Stimulated activated CD8-positive, alpha-beta memory T cell treated with anti-CD3 and anti-CD28 coated beads, Interleukin-4, amount 100 ng/mL, for 48 hours (primary cell): ENCODE results near the gene NPAS2.

Experiments
- DNase-seq: peaks from one replicate; pipeline ENCODE4 v3.0.0-alpha.2; 2020

The NPAS2 gene

DNA sequence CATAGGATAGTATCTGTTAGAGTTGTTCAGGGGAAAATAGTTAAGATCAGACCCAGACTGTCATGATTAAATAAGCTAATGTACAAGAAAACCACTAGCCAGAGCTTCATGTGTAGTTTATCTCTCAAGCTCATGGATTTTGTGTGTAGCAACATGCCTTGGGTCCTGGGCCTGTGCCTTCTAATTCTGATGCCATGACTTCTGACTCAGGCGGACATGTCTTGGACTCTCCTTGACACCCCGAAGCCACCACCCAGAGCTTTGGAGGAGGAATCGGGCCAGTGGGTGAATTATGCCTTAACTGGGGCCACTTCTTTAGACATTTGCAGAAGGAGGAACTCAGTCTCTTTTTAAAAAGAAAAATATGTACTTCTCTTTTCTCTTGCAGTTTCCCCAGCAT lies 68.7 kb downstream of the NPAS2 start:
- DNase-seq, result no peak

DNA sequence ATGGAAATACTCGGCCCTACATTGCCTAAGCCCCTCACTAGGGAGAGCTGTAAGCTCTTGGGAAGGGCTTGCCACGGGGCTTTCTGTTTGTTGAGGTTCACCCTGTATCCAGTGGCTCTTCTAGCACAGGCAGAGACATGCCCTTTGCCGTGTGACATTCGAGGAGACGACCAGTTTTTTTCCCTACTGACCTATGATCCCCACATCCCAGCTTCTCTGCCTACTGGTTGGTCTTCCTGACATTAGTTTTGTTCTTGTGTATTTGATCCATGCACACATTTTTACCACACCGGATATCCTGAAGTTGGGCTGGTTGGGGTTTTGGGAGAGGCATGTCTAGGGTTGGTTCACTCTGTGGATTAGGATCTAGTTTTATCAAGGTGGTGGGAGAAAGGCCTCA lies 69.3 kb downstream of the NPAS2 start:
- DNase-seq, result no peak

DNA sequence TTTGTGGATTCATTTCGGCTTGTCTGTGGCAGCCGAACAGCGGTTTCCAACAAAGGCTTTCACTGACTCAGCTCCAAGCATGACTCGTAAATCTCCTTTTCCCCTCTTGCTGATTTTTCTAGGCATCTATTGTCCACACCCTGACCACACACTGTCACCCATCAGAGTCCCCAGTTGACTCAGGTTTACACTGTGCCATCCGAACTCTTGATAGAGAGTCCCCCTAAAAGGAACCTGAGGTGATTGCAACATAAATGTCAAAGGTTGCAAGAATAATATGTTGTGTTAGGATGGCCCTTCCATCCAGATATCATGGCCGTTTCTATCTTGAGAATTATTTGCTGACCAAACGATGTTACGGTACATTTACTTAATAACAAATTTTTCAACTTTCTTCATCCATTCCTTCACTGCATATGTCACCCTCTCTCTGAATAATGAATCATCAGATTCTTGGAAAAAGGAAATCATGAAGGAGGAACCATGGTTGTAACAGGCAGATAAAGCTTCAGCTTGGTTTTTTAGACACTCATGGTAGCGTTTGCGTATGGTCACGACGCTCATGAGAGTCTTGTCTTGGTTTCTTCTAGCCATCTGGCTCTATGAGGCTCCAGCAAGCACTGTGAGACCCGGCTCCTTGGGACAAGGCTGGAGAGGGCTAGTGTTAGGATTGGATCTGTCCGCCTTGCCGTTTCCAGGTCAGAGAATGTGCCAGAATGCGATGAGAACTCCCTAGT lies 72.1 kb downstream of the NPAS2 start:
- no peak for DNase-seq

DNA sequence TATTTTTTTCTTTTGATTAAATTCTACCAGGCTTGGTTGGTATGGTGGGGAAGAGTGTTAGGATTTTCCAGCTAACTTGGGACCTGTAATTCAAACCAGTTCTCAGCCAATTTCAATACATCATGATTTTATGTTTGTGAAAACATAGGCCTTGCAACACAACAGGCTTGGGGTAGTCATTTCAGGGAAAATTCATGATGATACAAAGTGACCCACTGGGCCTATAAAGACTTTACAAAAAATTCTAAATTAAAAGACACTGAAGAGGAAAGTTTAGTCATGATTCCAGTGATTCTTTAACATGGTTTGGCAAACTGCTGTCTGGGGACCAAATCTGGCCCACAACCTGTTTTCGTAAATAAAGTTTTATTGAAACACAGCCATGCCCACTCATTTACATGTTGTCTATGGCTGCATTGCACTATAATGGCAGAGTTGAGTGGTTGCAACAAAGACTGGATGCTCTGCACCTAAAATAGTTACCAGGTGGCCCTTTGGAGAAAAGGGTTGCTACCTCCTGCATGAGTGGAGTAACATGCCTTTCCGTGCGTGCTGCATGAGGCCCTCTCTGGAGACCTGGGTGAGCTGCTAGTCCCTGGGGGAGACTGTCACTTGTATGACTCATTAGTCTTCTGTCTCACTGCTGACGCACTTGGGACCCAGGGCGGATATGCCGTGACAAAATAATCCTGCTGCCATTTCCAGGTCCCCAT lies 73.6 kb downstream of the NPAS2 start:
- no peak for DNase-seq

DNA sequence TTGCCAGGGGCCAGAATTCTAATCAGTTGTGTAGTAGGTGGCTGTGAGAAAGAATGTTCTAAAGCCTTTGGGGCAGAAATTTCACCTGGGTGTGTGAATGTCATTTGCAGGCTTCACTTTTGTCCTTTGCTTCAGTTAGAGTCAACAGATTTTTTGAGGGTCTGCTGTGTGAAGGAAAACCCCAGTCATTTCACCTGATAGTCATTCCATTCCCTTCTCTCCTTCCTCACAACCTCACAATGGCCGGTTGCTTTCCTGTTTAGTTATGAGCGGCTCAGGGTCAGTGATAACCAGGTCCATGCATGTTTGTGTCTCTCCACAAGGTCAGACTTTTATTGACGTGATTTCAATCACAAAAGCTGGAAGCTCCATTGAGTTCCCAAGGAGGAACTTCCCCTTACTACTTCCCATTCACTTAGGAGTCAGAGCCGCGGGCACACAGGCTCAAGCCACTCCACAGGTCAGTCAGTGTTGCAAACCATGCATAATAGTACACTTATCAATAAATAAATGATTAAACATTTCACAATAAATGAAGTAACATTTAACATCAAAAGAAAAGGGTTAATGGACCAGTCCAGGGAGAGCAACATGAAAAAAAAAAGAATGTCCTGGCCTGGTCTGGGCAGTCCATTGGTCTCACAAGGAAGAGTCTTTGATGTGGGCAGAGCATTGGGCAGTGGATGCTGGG lies 74.3 kb downstream of the NPAS2 start:
- no peak for DNase-seq

DNA sequence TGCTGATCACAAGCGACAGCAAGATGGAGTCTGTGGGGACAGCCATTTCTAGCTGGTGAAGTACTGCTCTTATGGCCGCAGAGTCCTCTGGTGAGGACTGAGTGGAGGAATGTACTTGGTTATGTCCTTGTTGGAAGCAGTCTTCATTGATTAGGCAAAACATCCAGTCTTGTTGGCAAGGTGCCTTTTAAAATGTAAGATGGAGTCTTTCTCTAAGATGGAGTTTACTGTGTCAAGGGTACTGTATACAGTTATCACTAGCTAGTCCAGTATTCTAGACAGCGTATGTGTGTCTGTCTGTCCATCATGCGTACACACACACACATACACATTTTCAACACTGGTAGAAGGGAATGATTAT lies 74.8 kb downstream of the NPAS2 start:
- no peak for DNase-seq

DNA sequence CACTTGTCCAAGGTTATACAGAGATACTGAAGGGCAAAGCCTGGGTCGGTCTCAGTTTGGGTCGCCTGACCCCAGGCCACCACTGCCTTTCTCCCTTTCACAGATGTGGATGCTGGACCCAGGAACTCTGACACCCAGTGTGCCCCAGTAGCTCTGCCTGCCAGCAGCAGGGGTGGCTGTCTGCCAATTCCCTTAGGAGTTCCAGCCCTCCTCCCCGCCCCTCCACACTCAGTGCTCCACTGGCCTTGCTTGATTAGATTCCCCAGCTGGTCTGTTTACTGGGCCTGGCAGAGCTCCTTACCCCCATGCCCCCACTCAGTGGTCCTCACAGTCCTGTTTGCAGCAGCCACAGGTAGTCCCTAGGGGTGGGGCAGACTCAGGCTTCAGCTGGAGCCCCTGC lies 75.5 kb downstream of the NPAS2 start:
- no peak for DNase-seq

DNA sequence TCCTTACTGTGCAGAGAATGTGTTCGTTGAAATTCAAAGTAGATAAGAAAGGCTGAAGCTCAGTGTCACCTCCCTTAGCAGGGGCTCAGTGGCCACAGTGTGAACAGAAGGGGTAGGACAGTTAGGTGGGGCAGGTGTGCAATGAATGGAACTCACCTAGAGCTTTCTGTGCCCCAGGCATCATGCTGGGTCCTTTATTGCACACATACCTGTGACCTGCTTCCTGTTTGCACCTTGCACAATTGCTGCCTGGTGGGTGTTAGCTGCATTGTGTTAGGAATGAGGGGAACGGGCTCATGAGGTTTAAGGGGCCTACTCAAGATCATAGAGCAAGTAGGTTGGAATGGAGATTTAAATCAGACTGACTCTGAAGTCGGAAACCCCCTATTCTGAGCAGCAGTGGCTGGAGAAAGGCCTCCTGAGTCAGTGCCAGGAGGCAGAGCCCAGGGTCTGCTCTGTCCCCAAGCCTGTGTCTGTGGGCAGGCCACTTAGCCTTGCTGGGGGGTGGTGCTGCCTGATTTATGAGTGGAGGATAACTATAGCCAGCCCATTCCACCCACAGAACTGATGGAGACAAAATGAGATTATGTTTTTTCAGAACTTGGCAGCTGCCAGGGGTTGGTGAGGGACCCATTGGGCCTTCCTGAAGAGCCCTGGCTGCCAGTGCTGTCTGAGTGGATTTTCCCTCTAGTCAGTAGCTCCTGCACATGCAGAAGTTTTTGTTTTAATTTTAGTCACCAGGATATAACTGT lies 76.2 kb downstream of the NPAS2 start:
- DNase-seq, result no peak

DNA sequence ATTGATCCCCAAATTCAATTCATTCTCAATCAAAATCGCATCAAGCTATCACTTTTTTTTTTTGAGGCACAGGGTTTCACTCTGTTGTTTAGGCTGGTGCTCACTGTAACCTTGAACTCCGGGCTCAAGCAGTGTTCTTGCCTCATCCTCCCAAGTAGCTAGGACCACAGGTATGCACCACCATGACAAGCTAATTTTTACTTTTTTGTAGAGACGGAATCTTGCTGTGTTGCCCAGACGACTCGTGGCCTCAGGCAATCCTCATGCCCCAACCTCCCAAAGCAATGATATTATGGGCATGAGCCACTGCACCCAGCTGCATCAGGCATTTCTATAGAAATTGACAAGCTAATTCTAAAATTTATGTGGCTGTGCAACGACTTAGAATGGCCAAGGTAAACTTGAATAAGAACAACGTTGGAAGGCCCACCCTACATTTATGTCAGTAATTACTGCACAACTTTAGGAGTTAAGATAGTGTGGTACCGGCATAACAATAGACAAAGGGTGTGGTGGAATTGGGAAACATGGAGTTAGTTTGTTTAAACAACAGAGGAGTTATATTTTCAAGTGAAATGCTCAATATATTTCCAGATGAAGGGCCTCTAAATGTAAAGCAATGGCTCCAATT lies 78.2 kb downstream of the NPAS2 start:
- no peak for DNase-seq

DNA sequence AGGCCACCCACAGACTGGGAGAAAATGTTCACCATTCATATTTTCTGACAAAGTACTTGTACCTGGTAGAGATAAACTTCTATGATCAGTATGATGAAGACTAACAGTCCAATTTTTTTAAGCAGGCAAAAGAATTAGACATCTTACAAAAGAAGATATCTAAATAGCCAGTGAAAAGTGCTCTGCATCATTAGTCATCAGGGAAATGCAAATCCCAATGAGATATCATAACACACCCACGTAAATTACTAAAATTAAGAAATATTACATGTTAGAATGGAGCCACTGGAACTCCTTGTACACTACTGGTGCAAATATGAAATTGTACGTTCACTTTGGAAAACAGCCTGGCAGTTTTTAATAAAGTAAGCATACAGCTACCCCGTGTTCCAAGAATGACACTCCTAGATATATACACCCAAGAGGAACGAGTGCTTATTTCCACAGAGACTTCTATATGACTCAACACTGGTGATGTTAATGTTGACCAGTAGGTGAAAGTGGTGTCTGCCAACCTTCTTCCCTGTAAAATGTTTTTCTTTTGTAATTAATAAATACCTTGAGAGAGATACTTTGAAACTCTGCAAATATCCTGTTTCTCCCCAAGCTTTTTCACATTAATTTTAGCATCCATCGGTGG lies 80.3 kb downstream of the NPAS2 start:
- no peak for DNase-seq

DNA sequence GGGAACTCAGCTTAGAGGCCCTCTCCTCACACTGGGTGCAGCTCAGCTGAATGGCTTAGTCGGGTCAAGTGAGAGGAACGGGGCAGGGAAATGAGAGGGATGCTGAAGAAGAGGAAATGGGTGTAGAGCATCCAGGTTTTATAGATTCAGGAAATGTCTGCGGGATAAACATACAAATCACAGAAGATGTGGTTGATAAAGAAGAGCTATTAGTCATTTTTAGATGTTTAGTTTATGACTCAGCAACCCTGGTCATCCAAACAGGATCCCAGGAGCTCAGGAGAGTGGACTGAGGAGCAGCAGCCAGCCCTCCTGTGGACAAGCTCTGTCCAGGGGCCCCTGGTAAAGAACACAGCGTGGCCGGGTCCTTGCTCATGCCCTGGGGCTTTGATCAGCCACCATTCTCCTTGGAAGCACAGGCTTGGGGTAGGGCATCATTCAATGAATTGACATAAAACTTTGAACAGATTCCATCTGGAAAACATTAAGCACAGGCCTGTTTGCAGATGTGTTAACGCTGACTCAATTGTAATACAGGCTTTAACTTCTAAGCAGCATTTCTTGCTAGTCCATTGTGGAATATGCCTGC lies 83.0 kb downstream of the NPAS2 start:
- no peak for DNase-seq

DNA sequence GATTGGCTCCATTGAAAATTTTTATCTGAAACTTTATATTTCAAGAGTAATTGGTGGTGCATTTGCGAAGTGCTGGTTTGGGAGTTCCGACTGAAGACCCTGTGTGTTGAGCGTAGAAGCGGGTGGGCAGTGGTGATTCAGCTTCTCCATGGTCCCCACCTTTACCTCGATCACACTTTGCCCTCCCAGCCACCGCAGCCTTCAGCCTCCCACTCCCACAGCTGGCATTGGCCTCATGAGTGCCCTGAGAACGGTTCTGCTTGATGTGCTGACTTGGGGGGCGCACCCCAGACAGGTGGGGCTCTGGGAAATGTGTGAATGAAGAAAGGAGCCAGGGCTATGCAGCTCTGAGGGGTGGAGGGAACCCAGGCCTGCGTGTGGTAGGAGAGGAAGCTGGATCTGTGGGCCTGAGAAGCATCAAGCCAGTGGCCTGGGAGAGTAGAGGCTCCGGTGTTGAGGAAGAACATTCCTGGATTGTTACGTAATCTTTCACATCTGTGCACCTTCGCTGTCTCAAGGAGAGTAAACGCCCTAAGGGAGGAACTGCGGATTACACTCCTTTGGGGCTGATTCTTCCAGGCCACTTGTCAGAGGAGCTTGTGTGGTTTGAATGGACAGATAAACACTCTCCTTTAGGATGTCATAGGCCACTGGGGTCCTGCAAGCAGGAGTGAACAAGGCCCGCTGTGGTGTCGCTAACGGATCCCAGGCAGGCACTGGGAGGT lies 83.8 kb downstream of the NPAS2 start:
- no peak for DNase-seq

DNA sequence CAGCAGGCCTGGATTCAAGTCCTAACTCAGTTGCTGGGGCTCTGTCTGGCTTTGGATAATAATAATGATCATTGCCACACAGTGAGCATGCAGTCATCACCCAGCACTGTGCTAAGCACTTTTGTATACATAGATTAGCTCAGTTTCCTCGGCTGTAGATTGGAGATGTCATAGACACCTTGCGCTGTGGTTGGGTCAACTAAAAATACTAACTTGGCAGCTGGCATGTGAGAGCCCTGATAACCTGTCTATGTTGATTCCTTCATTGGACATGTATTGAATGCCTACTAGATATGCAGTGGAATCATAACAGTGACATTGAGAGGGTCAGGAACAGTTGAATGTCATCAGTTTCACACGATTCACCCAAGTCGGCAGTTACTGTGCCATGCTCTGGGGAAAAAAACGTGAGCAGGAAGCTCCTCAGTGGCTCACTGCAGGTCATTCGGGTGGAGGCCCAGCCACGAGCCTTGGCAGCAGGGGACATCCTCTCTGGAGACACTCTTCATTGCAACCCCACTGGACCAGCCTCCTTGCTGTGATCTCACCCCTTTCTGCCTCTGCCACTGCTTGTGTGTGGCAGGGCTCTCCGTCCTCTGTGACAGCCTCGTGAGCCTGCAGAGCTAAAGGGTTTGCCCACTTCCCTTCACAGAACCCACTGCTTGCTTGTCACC lies 85.3 kb downstream of the NPAS2 start:
- DNase-seq, result no peak

DNA sequence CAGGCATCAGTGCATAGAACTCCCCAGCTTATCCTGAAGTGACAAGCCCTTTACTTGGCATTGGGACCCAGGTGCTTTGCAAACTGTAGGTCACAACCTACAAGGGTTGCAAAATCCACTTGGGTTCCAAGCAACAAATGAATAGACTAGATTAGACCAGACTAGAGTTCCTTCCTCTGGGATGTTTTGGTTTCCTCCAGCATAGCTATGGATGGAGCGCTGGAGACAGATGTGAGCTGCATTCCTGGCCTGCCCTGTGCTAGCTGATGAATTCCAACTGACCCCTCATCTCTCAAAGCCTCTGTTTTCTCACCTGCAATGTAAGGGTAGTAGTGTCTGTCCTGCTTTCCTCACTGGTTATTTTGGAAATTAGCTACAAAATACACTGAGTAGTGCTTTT lies 86.2 kb downstream of the NPAS2 start:
- DNase-seq, result no peak

DNA sequence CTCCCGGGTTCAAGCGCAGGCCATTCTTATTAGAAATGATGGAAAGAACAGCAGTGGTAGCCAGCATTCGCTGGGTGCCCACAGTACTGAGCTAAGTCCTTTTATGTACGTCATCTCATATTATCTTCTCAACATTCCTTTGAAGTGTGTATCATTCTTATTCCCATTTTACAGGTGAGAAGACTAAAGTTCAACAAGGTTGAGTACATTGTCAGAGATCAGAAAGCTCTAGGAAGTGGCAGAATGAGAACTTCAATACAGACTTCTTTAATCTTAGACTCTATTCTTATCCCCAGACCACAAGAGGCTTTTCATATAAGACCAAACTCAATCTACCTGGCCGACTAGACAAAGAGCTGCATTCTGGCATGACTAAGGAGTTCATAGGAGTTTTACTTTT lies 86.7 kb downstream of the NPAS2 start:
- DNase-seq, result no peak

DNA sequence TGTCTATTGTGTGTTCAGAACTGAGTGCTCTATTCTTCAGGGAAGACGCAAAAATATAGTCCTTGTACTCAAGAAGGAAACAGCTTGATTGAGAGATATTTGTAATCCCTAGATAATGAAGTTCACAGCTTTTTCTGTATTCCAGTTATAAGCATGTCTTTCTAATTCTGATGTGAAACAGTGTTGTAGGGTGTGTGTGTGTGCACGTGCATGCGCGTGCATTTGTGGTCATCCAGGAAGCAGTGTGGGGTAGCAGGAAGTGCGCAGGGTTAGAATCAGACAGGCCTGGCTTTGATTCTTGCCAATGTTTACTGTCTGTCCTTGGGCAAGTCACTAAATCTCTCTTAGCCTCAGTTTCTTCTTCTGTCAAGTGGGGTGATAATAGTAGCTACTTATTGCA lies 87.9 kb downstream of the NPAS2 start:
- DNase-seq, result no peak

DNA sequence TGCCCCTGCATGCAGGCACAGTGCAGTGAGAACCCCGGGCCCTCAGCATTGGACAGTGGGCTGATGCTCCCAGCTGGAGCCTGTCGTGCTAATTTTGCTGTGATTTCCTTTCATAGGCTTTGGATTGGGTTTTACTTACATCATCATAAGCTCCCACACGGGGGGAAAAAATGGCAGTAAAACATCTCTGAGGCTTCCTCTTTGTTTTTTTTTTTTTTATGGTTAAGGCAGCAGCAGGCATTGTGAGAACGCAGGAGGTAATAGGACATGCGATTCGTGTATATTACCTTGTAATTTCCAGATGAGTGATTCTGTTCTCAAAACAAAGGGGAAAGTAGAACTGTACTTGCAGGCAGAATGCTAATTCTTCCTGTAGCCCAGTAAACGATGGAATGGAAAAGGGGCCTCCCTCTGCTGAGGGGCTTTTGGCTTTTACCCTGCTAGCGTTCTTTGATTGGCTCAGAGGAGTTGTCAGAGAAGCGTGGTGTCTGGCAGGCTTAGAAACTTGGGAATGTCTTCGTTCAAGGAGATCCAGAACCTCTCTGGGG lies 89.7 kb downstream of the NPAS2 start:
- no peak for DNase-seq

DNA sequence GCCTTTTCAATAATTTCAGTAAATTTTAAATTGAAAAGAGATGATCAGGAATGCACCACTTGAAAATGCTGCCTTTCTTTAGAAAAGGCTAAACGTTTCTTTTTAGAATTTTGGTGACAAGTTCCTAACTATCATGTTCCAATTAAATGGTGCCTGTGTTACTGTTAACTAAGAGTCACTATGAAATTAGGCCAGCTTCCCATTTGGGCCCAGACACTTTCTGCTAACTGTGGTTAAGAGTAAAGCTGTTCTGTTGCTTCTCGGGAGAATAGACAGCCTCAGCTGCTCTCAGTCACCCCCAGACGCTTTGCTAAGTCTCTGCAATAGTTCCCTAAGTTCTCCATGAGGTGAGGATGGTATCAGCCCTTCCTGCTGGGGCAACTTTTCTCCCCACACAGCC lies 90.2 kb downstream of the NPAS2 start:
- DNase-seq, result no peak

DNA sequence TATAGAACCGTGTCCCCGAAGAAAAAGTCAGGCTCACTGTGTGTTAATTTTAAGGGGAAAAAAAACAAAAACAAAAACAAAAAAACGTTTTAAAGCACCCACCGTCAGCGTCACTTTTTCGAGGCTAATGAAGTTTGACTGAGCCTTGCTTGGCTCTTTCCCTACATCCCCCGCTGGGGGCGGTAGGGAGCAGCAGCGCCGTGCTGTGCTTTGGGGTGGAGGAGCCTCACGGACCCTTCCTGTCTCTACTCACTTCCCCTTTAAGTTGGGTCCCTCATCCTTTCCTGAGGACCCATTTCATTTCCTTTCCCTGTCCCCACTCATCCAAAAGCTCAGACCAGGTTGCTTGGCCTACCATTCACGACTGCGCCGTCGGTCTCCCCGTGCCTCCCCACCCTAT lies 99.4 kb downstream of the NPAS2 start:
- DNase-seq, result peak; percentile 53

DNA sequence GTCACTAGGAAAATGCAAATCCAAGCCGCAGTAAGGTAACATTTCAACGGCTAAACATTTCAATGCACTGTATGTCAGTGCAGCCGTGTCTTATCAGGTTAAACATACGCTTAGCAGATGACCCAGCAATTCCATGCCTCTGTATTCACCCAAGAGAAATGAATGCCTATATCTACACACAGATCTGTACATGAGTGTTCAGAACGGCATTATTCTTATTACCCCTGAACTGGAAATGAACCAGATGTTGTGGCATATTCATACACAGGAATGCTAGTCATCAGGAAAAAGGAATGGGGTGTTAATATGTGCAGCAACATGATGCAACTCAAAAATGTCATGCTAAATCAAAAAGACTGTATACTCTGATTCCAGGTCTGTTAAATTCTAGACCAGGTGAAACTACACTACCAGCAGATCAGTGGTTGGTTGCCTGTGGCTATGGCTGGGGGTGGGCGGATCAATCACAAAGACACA lies 101.8 kb downstream of the NPAS2 start:
- no peak for DNase-seq
